MCF 10A (cell line): ENCODE results near the gene EXOC3. TPM values are rescaled to one million over a fixed set of nuclear protein-coding genes. Genes with fewer than 3 reads are reported as not detected.

ENCODE experiments used
- BruUV-seq: library from RNA; stranded (reverse); fragments of 400-500 nt; replicated peaks from 2 replicates; lab custom pipeline; 2021; lab: Mats Ljungman, UMichigan
- CTCF ChIA-PET: fragments of 300-600 bp; sonication (Branson Sonifier 250); formaldehyde crosslinking; extraction: SDS; loops from one replicate; lab custom pipeline; 2021; ENCODE audit warnings: antibody characterized with exemption, inconsistent platforms; lab: Yijun Ruan, JAX
- POLR2A ChIA-PET: fragments of 300-600, 350-650 bp; sonication (Branson Sonifier 250); formaldehyde crosslinking; extraction: SDS; loops from one replicate; lab custom pipeline; 2020; ENCODE audit warnings: antibody characterized with exemption, inconsistent platforms; lab: Yijun Ruan, JAX
- DNase-seq: peaks from one replicate; pipeline ENCODE4 v3.0.0-alpha.2; 2018; ENCODE audit not compliant: unreplicated experiment
- H3K27ac Mint-ChIP-seq: one replicate; pipeline ENCODE4 v1.8.0; 2022; ENCODE audit warnings: mild to moderate bottlenecking, low read depth, mixed read lengths; ENCODE audit not compliant: unreplicated experiment
- H3K27me3 Mint-ChIP-seq: one replicate; pipeline ENCODE4 v1.8.0; 2022; ENCODE audit warnings: mixed read lengths; ENCODE audit not compliant: insufficient read depth, unreplicated experiment
- H3K36me3 Mint-ChIP-seq: one replicate; pipeline ENCODE4 v1.8.0; 2022; ENCODE audit warnings: mild to moderate bottlenecking, moderate library complexity, mixed read lengths; ENCODE audit not compliant: insufficient read depth, unreplicated experiment
- H3K4me1 Mint-ChIP-seq: one replicate; pipeline ENCODE4 v1.8.0; 2022; ENCODE audit warnings: mixed read lengths; ENCODE audit not compliant: insufficient read depth, unreplicated experiment
- H3K4me3 Mint-ChIP-seq: one replicate; pipeline ENCODE4 v1.8.0; 2022; ENCODE audit warnings: mild to moderate bottlenecking, moderate library complexity, mixed read lengths; ENCODE audit not compliant: unreplicated experiment
- H3K9me3 Mint-ChIP-seq: one replicate; pipeline ENCODE4 v1.8.0; 2022; ENCODE audit warnings: mixed read lengths; ENCODE audit not compliant: unreplicated experiment
- CTCF ChIP-seq: fragments of 200-600 bp; IDR thresholded peaks from one replicate; pipeline ENCODE4 v1.8.0; 2022; ENCODE audit warnings: antibody characterized with exemption, mild to moderate bottlenecking; ENCODE audit not compliant: unreplicated experiment
- intact Hi-C: fragments of 100-400 bp; cut with micrococcal nuclease; formaldehyde crosslinking; loops from 2 replicates; pipeline ENCODE4 v1.14.1; 2022
- total RNA-seq: library from RNA; stranded (reverse); gene quantifications from 2 replicates; pipeline ENCODE4 v1.2.3, GENCODE V29; 2022

EXOC3 gene
- total RNA-seq, 1 experiment from 2014 or later, result 44.1 TPM

GRCh38 chr5:452978-453710, 10.2 kb downstream of the EXOC3 start:
- Mint-ChIP-seq H3K27ac (no peak overlapping the region), H3K9me3 (no peaks in the 10 kb centered on the region), H3K4me3 (no peak overlapping the region), H3K36me3 (peaks cover 77% of the 10 kb centered on the region), H3K27me3 (no peaks in the 10 kb centered on the region), H3K4me1 (peaks cover 22% of the 10 kb centered on the region)
- intact Hi-C loops, result no loop called here
- no peak for TF ChIP-seq CTCF
- POLR2A ChIA-PET, result interaction anchor here (0.8 kb wide), 1 partner anchor 19 kb away, joined by 3 read pairs; no protein-coding TSS in a partner anchor
- DNase-seq, result no peak
- no TSS peak for BruUV-seq
- CTCF ChIA-PET, result interaction anchor here (0.6 kb wide), 2 partner anchors 28 to 313 kb away, joined by 3 to 4 read pairs; no protein-coding TSS in a partner anchor

GRCh38 chr5:453725-454481, 10.9 kb downstream of the EXOC3 start:
- TF ChIP-seq CTCF, result no peak
- Mint-ChIP-seq H3K9me3 (no peaks in the 10 kb centered on the region), H3K27me3 (no peaks in the 10 kb centered on the region), H3K4me1 (peaks cover 24% of the 10 kb centered on the region), H3K4me3 (no peak overlapping the region), H3K27ac (no peak overlapping the region), H3K36me3 (peaks cover 77% of the 10 kb centered on the region)
- ChIA-PET POLR2A (no interaction called here), CTCF (no interaction called here)
- no TSS peak for BruUV-seq
- intact Hi-C loops, result no loop called here
- peak; percentile 34 for DNase-seq

- POLR2A ChIA-PET, result no interaction called here
- peaks cover 70% of the 10 kb centered on the region for H3K36me3 Mint-ChIP-seq
- no peak overlapping the region for H3K27ac Mint-ChIP-seq
- peaks cover 33% of the 10 kb centered on the region for H3K4me1 Mint-ChIP-seq
- TF ChIP-seq CTCF, result no peak
- CTCF ChIA-PET, result interaction anchor here (0.7 kb wide), 1 partner anchor 380 kb away, joined by 3 read pairs; no protein-coding TSS in a partner anchor
- no peak overlapping the region for H3K4me3 Mint-ChIP-seq
- H3K9me3 Mint-ChIP-seq, result no peaks in the 10 kb centered on the region
- H3K27me3 Mint-ChIP-seq, result no peaks in the 10 kb centered on the region
- intact Hi-C loops, result no loop called here
- no peak for DNase-seq
- BruUV-seq, result no TSS peak
These were observed 12.0 kb downstream of the EXOC3 start for GRCh38 chr5:454936-455335.

GRCh38 chr5:455806-456205, 12.8 kb downstream of the EXOC3 start:
- ChIA-PET POLR2A (no interaction called here), CTCF (no interaction called here)
- TF ChIP-seq CTCF, result no peak
- H3K9me3 Mint-ChIP-seq, result no peaks in the 10 kb centered on the region
- BruUV-seq, result no TSS peak
- peaks cover 33% of the 10 kb centered on the region for H3K4me1 Mint-ChIP-seq
- H3K27me3 Mint-ChIP-seq, result no peaks in the 10 kb centered on the region
- H3K4me3 Mint-ChIP-seq, result no peak overlapping the region
- peaks cover 71% of the 10 kb centered on the region for H3K36me3 Mint-ChIP-seq
- intact Hi-C loops, result no loop called here
- DNase-seq, result no peak
- H3K27ac Mint-ChIP-seq, result no peak overlapping the region
